HG03432 (cell line): ENCODE data around the gene SPTBN5.

ENCODE experiments used
- ATAC-seq: cut with Tn5 transposase; IDR thresholded peaks from one replicate; pipeline ENCODE4 v1.9.1; 2021; ENCODE audit warnings: mild to moderate bottlenecking, moderate library complexity; ENCODE audit not compliant: unreplicated experiment

The SPTBN5 gene

DNA sequence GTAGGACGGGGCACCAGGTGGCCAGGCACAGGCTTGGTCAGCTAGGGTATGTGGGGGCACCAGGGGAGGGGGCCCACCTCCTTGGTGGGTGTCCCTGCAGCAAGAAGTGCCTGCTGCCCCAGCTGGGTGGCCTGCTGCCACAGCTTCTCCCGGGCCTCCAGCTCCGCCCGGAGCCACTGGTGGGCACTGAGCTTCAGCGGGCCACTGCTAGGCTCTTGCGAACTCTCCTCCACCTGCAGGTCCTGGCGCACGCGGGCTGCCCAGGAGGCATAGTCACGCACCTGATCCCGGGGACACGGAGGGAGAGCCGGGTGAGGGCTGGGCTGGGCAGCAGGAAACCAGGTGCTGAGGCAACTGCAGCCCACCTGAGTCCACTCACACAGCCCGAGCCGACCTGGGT lies 25.5 kb downstream of the SPTBN5 start:
- ATAC-seq: no peak

DNA sequence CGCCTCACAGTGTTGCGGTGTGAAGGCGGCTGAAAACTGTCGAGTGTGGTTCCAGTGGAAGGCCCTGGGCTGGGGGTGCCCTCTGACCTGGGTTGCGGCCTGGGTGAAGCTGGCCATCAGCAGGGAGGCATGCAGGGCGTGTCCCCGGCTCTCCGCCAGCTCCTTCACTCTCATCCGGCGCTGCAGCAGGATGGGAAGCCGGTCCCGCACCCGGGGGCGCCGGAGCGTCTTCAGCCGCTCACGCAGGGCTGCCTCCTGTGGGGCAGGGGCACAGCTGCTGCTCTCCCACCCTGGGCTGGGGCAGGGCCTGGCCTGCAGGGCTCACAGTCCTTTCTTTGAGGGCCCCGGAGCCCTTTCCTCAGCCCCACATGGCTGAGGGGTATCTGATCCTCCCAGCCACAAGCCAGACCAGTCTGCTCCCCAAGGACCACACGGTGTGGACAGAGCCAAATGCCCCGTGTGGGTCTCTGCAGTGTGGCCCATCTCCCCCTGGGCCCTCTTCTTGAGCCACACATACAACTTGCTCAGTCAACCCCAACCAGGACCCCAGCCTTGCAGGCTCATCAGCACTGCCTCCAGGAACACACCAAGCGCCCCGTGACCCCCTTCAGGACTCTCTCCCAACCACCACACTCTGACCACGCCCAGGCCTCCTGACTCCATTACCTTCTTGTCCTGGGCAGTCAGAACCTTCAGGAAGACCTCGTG lies 26.8 kb downstream of the SPTBN5 start:
- no peak for ATAC-seq

DNA sequence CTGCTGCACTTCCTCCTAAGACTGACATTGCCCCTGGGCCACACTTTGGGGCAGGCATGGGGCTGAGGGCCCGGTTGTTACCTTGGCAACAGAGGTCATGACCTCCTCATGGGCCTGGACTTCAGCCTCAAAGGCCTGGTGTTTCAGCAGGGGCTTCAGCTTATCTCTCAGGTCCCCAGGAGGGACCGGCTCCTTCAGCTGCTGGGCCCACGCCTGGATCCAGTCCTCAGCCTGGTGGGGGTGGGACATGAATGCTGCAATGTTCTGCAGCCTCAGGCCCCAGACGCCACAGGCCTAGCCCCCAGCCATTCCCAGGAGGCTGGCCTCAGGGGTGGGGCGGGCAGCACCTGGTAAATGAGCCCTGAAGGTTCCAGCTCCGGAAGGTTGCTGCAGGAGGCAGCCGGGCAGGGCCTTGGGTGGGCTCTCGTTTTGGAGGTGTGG lies 27.6 kb downstream of the SPTBN5 start:
- ATAC-seq: no peak

DNA sequence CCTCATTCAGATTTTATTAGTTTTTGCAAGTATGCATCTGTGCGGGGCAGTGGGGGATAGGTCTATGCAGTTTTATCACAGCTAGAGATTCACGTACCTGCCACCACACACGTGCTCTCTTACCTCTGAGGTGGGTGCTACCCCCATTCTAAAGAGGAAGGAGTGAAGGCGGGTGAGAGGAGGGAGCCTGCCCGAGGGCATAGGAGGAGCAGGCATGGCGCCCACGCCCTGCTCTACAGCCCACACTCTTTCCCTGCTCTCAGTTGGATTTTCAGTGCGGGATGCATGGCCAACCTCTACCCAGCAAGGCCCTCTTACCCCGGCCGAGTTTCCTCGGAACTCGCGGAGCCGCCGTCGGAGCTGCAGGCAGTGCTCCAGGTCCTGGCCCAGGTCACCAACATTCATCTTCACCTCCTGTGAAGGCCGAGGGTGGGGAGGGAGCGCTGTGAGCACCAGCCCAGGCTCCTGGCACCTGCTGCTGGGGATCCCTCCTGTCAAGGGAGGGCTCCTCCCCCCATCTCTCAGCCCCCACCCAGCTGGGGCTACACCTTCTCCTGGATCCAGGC lies 28.3 kb downstream of the SPTBN5 start:
- no peak for ATAC-seq

DNA sequence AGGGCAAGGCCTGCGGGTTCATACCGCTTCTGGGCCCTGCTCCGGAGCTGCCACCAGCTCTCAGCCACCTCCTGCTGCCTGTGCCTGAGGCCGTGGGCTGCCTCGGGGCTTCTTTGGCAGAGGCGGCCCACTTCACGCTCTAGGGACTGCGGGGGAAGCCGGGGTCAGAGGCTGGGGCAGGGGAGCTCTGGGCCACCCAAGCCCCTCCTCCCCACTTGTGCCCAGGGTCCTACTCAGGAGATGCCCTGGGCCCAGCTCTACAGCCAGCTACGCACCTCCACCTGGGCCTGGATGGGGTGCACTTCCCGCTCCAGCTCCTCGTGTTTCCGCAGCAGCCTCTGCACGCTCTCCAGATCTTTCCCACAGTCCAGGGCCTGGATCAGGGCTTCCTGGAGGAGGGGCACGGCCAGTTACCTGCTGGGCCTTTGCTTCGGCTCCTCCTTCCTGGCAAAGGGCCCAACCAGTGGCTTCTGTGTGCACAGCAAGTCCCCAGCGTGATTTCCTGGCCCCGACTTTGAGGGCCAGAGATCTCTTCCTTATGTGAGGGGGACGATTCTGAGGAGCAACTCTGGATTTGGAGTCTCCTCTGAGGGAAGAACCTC lies 31.2 kb downstream of the SPTBN5 start:
- ATAC-seq: no peak

DNA sequence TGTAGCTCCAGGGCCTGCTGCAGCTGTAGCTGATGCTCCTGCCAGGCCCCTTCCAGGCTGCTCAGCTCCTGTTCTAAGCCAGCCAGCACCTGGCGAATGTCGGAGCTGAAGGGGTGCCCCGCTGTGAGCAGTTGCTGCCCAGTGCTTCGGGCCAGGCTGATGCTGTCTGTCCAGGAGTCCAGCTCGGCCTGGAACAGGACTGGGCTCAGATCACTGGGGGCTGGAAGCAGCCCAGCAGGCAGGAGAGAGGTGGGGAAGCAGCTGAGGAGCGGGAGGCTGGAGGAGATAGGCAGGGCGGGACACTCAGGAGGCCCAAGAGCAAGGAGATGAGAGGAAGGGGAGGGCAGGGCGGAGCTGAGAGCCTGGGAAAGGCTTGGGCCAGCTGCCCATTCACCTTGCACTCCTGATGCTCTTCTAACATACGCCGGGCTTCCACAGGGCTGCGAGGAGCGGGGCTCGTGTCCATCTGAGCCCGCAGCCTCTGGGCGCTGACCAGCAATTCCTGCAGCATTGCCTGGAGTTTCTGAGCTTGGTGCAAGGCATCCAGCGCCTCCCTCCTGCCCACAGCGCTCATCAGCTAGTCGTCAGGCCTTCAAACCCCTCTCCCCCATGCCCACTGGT lies 32.0 kb downstream of the SPTBN5 start:
- ATAC-seq: no peak

DNA sequence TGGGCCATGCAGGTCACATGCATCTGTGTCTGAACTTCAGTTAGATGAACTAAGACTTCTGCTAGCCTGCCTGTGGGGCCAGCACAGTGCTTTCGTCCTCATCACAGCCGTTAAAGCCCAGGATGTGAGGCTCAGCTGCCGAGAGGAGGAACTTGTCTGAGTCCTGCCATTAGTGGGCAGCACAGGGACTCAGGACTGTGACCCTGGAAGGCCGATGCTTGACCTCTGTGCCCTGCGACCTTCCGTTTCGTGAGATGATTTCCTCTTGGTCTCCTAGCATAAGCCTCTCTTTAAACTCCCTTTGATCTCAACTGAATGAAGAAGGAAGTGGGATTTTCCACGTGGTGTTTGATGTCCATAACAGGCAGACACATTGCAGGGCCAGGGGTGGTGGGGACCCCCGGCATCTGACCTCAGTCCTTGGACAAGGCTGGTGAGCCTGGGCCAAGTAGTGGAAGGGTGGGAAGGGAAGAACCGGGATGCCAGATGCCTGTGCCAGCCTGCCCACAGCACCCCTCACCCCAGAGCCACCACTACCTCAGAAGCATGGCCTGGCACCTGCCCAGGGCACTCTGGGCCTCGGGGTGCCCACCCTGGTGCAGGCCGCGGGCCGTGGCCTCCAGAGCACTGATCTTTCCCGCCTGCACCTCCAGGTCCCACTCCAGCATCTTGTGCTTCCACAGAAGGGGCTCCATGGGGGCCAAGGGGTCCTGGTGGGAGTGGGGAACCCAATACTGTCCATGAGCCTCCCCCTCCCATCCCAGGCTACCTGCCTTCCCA lies 33.6 kb downstream of the SPTBN5 start:
- no peak for ATAC-seq

DNA sequence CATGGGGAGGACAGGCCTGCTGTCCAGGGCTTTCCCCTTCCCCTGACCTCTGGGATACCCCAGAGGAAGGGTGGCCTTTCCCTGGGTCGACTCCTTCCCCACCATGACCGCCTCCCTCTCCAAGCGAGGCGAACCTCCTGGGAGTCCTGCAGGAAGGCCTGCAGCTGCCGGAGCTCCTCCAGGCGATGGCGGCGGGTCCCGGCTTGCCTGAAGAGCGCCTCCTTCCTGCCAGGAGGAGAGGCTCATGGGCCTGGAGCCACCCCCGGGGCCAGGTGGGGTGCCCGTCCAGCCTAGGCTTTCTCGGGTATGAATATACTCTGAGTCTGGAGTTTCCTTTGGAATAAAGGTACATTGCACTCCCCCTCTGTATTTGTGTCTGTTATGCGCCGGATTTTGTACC lies 35.1 kb downstream of the SPTBN5 start:
- no peak for ATAC-seq

DNA sequence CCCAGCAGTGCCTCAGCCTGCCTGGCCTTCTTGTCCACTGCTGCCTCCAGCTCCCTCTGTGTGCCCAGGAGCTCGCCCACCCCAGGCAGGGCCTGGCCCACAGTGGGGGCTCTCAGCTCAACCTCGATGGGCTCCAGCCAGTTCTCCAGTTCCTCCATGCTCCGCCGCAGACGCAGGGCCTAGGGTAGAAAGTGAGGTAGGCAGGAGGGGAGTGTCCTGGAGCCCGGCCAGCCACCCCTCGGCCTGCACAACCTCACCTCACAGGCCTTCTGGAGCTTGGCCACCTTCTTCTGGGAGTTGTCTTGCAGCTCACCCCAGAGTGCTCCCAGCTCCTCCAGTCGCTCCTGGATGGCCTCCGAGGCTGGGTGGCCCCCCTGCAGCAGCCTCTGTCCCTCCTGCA lies 36.5 kb downstream of the SPTBN5 start:
- ATAC-seq: no peak

DNA sequence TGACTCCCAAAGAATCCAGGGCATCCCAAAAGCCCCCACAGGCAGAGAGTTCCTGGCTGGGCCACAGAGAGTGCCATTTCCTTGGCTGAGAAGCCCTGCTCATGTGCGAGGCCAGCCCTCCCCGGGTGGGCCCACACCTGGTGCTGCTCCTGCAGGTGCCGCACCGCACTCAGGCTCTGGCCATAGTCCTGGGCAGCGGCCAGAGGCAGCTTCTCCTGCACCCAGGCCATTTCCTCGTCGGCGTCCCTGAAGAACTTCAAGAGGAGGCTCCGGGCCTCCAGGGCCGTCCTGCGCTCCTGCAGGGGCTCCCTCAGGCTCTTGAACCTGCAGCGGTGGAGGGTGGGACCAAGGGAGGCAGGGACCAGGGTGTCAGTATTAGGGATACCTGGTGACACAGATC lies 37.1 kb downstream of the SPTBN5 start:
- no peak for ATAC-seq

DNA sequence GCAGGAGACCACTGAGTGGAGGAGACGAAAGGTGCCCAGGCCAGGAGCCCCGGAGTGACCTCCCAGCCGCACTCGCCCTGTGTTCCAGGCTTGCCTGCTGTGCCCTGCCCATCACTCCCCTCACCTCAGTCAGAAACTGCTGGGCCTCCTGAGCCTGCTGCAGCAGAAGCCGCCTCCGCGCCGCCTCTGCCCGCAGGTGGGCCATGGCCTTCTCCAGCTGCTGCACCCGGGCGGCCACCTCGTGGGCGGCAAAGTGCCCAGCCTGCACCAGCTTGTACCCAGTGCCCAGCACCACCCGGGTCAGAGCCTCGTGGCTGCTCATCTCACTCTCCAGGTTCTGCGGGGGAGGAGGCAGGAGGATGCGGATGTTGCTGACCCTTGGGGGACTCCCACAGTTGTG lies 37.6 kb downstream of the SPTBN5 start:
- ATAC-seq: no peak

DNA sequence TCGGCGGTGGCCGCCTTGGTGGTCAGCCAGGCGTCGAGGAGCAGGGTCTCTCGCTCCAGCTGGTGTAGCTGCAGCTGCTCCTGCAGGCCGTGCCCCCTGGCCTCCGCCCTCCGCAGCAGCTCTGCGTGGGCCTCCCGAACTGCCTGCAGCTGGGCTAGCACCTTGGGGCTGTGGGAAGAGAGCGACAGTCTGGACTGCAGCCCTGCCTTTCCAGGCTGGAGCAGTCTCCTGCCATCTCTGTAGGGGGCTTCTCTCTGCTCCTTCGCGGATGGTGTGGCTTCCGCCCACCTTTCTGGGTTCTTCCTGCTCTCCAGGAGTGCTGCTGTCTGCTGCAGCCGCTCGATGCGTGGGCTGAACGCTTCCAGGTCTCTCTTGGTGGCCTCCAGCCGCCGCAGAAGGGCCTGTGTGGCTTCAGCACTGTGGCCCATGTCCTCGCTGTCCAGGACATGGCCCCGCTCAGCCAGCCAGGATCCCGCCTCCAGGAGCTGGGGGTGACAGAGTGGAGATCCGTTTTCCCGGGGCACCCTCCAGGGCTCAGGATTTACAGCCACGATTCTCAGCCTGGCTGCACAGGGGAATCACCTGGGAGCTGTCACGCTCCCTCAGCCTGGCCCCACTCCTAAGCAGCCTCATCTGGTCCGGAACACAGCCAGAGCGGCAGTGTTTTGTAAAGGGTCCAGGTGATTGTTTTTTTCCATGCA lies 38.4 kb downstream of the SPTBN5 start:
- no peak for ATAC-seq

DNA sequence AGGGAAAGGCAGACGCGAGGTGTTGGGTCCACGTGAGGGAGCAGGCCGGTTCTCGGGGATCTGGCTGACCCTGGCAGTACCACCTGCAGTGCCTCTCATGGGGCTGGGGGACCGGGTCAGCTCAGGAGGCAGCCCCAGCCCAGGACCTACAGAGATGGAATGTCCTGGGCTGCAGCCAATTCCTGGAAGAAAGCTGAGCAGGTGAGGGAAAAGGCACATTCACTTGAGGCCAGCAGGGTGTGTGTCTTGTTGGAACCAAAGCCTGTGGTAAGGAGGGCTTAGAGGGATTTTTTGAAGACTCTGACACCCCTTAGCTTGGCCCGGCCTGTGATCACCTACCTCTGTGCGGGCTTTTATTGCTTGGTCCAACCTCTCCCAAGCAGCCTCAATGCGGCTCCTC lies 39.4 kb downstream of the SPTBN5 start:
- no peak for ATAC-seq

DNA sequence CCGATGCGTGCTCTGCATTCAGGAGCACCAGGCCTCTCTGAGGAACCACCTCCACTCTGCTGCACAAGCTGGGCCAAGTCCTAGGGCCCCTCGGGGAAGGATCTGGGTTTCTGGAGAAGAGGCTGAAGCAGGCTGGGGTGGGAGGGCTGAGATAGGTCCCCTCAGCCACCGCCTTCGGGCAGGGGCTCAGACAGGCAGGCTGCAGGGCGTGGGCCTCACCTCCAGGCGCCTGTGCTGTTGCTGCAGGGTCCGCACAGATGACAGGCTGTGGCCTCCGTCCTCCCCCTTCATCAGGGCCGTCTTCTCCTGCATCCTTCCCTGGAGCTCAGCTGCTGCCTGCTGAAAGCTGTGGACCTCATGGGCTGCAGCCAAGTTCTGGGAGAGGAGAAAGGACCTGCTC lies 40.0 kb downstream of the SPTBN5 start:
- ATAC-seq: no peak

DNA sequence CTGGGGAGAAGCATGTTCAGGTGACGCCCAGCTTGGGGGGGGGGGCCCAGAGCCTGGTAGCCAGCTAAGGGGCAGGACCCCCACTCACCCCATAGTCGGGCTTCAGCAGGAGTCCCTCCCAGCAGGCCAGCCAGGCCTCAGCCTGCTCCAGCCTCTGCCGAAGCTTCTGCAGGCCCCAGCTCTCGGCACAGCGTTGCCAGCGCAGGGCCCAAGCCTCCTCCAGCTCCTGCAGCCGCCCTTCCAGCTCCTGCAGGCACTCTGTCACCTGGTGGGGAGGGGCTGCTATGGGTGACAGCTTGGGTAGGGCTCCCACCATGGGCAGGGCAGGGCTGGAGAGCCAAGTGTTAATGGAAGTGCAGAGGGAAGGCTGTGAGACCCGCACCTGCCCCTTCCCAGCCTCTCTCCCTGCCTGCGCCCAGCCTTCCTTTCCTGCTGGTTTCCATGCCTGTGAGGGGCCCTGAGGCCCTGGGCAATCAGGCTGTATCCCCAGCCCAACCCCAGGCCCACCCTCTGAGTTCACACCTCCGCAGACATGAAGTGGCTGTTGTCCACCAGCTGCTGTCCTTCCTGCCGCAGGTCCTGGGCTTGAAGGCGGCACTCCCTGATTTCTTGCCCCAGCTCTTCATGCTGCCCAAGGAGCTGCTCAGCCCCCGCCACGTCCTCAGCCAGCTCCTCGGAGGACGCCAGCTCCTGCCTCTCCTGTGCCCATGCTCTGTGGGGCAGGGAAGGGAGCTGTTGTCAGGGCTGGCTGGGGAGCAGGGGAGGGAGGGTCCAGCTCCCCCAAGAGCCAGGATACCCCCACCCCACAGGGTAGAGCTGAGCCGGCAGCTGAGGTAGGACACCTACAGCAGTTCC lies 40.9 kb downstream of the SPTBN5 start:
- no peak for ATAC-seq

DNA sequence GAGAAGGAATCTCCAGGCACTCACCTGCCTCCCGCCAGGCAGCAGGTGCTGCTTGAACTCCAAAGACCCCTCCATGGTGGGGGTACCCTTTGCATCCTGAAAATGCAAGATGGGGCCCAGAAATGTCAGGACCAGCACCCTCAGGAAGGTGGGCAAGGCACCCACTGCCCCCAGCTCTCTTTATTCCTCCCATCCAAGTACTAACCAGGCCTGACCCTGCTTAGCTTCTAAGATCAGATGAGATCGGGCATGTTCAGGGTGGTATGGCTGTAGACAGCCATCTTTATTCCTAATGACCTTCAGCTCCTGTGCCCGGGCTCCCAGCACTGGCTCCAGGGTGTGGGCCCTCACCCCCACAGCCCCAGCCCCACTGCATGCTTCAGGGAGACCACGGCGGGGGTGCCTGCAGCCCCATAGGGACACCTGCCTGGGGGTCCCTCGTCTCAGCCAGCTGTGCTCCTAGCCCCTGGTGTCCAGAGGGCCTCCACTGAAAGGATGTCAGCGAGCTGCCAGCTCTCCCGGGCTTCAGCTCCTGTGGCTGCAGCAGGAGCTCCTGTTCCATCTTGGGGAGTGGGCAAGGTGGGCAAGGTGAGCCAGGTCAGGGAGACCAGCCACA lies 42.0 kb downstream of the SPTBN5 start:
- ATAC-seq: no peak

DNA sequence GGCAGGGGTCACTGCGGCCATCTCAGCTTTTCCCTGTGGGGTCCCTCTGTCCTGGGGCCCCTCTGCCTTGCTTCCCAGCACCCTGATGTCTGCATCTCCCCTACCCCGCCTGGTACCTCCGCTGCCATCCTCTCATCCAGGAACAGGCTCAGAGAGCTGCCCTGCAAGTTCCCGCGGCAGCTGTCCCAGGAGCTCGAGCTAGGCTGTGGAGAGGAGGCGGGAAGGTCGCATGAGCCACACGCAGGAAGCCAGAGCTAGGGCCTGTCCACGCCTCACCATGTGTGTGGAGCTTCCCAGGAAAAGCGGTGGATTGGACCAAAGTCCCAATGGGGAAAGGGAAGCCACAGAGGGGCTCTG lies 42.7 kb downstream of the SPTBN5 start:
- ATAC-seq: no peak

DNA sequence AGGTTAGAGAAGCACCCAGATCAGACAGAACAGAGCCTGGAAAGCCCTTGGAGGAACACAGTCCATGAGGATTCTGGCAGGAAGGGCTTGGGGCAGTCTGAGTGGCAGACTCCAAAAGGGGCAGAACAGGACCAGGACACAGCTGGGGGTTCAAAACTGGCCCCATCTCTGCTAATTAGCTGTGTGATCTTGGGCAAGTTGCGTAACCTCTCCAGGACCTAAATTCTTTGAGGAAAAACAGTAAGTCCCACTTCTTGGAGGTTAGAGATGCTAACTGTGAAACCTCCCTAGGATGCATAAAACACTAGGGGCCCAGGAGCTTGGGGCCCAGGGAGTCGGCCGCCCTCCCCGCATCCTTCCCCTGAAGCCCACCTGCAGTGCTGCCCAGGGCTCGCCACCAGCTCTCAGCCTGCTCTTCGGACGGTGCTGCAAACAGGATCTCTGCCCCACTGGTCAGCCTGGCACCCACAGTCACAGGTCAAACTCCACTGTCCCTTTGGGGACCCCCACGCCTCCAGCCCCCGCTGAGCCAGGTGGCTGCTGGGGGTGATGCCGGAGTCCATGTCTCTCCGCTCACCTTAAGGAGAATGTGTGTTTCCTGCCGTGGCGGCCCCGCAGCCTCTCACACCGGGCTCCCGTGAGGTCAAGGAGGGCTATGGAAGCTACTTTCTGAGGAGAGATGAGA lies 43.2 kb downstream of the SPTBN5 start:
- no peak for ATAC-seq

DNA sequence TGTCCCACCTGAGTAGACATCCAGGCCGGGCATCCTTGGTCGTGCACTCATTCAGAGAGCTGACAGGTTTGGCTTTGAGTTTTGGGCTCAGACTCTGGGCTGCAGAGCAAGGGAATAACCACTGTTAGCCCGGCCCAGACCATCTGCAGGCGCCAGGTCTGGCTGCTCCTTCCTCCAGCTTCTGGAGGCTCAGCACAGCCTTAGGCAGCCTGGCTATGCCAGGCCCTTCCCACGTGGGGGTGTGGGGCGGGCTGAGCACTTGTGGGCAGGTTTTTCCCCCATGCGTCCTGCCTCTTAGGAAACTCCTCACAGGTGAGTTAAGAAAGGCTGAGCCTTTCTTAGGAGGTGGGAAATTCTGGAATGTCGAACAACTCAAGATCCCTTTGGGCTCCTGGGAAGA lies 44.0 kb downstream of the SPTBN5 start:
- no peak for ATAC-seq
